Astrocyte (in vitro differentiated cells and primary cell): Measurements from ENCODE around the gene API5.
A peak's percentile ranks its signal among the peaks of the same experiment; 100 is the strongest.

Experiments used
- CTCF ChIP-seq: IDR thresholded peaks from 2 replicates; pipeline ENCODE4 v1.5.1; 2011; ENCODE audit warnings: low read depth, mild to moderate bottlenecking, inconsistent platforms, low read length, moderate library complexity; ENCODE audit not compliant: insufficient read depth
- EZH2 ChIP-seq: IDR thresholded peaks from 2 replicates; pipeline ENCODE4 v1.6.1; 2012; ENCODE audit warnings: mild to moderate bottlenecking, low read length, inconsistent platforms; ENCODE audit not compliant: insufficient read depth

- peak; percentile 75 for TF ChIP-seq CTCF
- no peak for TF ChIP-seq EZH2
These were observed 29.0 kb upstream of the API5 start for GRCh38 chr11:43282607-43283440.
